ENCODE measurements around the gene SCUBE3. TPM values are rescaled to one million over a fixed set of nuclear protein-coding genes. Genes with fewer than 3 reads are reported as not detected.

Gene SCUBE3
- total and polyA plus RNA-seq, 2 of the 4 experiments (the other 2 are of a cell fraction) = 19.9 to 45.5 TPM

DNA sequence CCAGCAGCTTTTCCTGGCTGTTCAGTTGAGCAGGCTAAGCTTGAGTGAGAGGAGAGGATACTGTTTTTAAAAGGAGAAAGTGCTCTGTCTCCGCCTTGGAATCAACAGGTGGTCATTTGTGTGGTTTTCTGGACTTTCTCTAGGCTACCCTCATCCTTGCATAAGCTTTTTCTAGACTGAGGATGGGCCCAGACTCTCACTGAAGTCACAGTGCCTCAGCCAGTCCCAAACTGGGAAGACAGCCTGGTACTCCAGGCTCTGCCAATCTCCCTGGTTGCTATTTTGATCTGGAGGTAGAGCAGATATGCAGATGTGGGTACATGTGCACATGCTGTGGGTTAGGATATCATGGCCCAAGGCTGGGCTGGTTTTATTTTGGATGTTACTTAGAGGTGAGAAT is 7.0 kb downstream of the SCUBE3 start:
- no peak overlapping the region for H3K4me3 ChIP-seq (ENCODE audit: insufficient read depth, low read depth, low read length)
- no peak overlapping the region for H2BK5ac ChIP-seq (ENCODE audit: low read depth, low read length, poor library complexity, severe bottlenecking)
- peaks cover 22% of the 10 kb centered on the region; the same call in 1 of the 2 replicates for H3K9me1 ChIP-seq (ENCODE audit: insufficient read depth, low read length)
- TF ChIP-seq RAD21 (IDR thresholded peaks at IDR 0.05; ENCODE audit: low read length) = no peak
- TF ChIP-seq RFX5 (IDR thresholded peaks at IDR 0.05; ENCODE audit: low read depth, low read length) = no peak
- TF ChIP-seq CEBPB (IDR thresholded peaks at IDR 0.05; ENCODE audit: low read depth, low read length) = no peak
- TF ChIP-seq, protein P1, sequence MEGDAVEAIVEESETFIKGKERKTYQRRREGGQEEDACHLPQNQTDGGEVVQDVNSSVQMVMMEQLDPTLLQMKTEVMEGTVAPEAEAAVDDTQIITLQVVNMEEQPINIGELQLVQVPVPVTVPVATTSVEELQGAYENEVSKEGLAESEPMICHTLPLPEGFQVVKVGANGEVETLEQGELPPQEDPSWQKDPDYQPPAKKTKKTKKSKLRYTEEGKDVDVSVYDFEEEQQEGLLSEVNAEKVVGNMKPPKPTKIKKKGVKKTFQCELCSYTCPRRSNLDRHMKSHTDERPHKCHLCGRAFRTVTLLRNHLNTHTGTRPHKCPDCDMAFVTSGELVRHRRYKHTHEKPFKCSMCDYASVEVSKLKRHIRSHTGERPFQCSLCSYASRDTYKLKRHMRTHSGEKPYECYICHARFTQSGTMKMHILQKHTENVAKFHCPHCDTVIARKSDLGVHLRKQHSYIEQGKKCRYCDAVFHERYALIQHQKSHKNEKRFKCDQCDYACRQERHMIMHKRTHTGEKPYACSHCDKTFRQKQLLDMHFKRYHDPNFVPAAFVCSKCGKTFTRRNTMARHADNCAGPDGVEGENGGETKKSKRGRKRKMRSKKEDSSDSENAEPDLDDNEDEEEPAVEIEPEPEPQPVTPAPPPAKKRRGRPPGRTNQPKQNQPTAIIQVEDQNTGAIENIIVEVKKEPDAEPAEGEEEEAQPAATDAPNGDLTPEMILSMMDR (conservative IDR thresholded peaks at IDR 0.05; ENCODE audit: low read depth, low read length) = no peak
- TF ChIP-seq, protein P2, sequence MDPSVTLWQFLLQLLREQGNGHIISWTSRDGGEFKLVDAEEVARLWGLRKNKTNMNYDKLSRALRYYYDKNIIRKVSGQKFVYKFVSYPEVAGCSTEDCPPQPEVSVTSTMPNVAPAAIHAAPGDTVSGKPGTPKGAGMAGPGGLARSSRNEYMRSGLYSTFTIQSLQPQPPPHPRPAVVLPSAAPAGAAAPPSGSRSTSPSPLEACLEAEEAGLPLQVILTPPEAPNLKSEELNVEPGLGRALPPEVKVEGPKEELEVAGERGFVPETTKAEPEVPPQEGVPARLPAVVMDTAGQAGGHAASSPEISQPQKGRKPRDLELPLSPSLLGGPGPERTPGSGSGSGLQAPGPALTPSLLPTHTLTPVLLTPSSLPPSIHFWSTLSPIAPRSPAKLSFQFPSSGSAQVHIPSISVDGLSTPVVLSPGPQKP (IDR thresholded peaks at IDR 0.05; ENCODE audit: borderline replicate concordance, low read depth, low read length) = no peak
- no peaks in the 10 kb centered on the region for H3K36me3 ChIP-seq (ENCODE audit: control insufficient read depth, insufficient read depth, low read length)
- H3K14ac ChIP-seq (replicated peaks; ENCODE audit: low read depth, low read length) = no peak overlapping the region
- H4K8ac ChIP-seq (ENCODE audit: low read depth in 2 of 2, low read length in 2 of 2) = no peak overlapping the region
- intact Hi-C loops (cut with micrococcal nuclease) (no loop called here), dilution Hi-C loops (cut with HindIII; ENCODE audit: low sequenced_read_pairs, unreplicated experiment) (no loop called here), in situ Hi-C loops (cut with MboI; ENCODE audit: low sequenced_read_pairs) (no loop called here)
- no peak overlapping the region for H4K5ac ChIP-seq (ENCODE audit: low read depth, low read length)
- no peak overlapping the region for H3K56ac ChIP-seq (ENCODE audit: extremely low read depth, insufficient read depth, low read length)
- DNase-seq (no peak), ATAC-seq (ENCODE audit: low read depth) (no peak)
- H3K27ac ChIP-seq (ENCODE audit: insufficient read depth, low read length) = no peak overlapping the region
- H3K9ac ChIP-seq (ENCODE audit: low read depth, low read length) = no peak overlapping the region
- H2BK20ac ChIP-seq (ENCODE audit: low read depth, low read length) = no peak overlapping the region
- BruUV-seq (replicated peaks) = no TSS peak
- no peak overlapping the region for H2AK9ac ChIP-seq (replicated peaks; ENCODE audit: low read depth, low read length, poor library complexity)
- no peak overlapping the region for H3K4ac ChIP-seq (ENCODE audit: low read depth, low read length)
- H3K9me3 ChIP-seq (ENCODE audit: control insufficient read depth, insufficient read depth, low read length) = no peaks in the 10 kb centered on the region
- CTCF ChIA-PET = no interaction called here
- peaks cover 25% of the 10 kb centered on the region for H3K4me1 ChIP-seq (ENCODE audit: control insufficient read depth, insufficient read depth, low read length)
- peaks cover 5 to 25% of the 10 kb centered on the region in 2 experiments; a peak in 2 of 4 replicates for H3K79me1 ChIP-seq (ENCODE audit: low read depth in 1 of 2, low read length in 2 of 2)
- no peak overlapping the region for H2AK5ac ChIP-seq (ENCODE audit: low read depth, low read length)
- no peaks in the 10 kb centered on the region for H3K27me3 ChIP-seq (ENCODE audit: control insufficient read depth, insufficient read depth, low read length)
- no peak overlapping the region for H2AFZ ChIP-seq (replicated peaks; ENCODE audit: low read length, poor library complexity)
- WGBS, 2 experiments (ENCODE audit: extremely low coverage in 2 of 2, insufficient read length in 1 of 2) = no CpG with 5 or more reads among the region's 1 CpG
- H2BK120ac ChIP-seq (ENCODE audit: low read depth, low read length) = no peak overlapping the region
- POLR2A ChIA-PET (ENCODE audit: unreplicated experiment) = interaction anchor here (0.6 kb wide), 1 partner anchor 204 kb away, joined by 3 read pairs; no protein-coding TSS in a partner anchor
- H3K23ac ChIP-seq (ENCODE audit: low read depth, low read length) = no peak overlapping the region
- no peak overlapping the region for H4K91ac ChIP-seq (ENCODE audit: insufficient read depth, low read depth, low read length)
- H3K4me2 ChIP-seq (ENCODE audit: low read depth, low read length) = no peak overlapping the region
- no peak overlapping the region for H2BK15ac ChIP-seq (ENCODE audit: low read depth, low read length)
- H3K18ac ChIP-seq (ENCODE audit: low read depth, low read length) = no peak overlapping the region
- peaks cover 15% of the 10 kb centered on the region for H4K20me1 ChIP-seq (ENCODE audit: insufficient read depth, low read length)

Measured in IMR-90 (cell line).